Neuronal stem cell (in vitro differentiated cells): ENCODE data around the gene PCID2.

Source experiments
- DNase-seq: peaks from one replicate; pipeline ENCODE4 v3.0.0-alpha.2; 2013; ENCODE audit warnings: low spot score
- H2AFZ ChIP-seq: one replicate; pipeline ENCODE4 v1.6.1; 2013; ENCODE audit warnings: mild to moderate bottlenecking, low read length, inconsistent platforms
- H2AK5ac ChIP-seq: 2 replicates; pipeline ENCODE4 v1.6.1; 2013; ENCODE audit warnings: low read depth, mild to moderate bottlenecking, inconsistent platforms, low read length, moderate library complexity, mixed read lengths
- H2BK120ac ChIP-seq: 2 replicates; pipeline ENCODE4 v1.6.1; 2013; ENCODE audit warnings: low read depth, mild to moderate bottlenecking, inconsistent platforms, low read length, moderate library complexity, mixed read lengths
- H2BK12ac ChIP-seq: one replicate; pipeline ENCODE4 v1.6.1; 2013; ENCODE audit warnings: low read length, inconsistent platforms
- H2BK15ac ChIP-seq: 2 replicates; pipeline ENCODE4 v1.6.1; 2013; ENCODE audit warnings: mild to moderate bottlenecking, low read length, inconsistent platforms, mixed read lengths
- H2BK5ac ChIP-seq: one replicate; pipeline ENCODE4 v1.6.1; 2013; ENCODE audit warnings: inconsistent platforms, mild to moderate bottlenecking, low read length, moderate library complexity
- H3K14ac ChIP-seq: one replicate; pipeline ENCODE4 v1.6.1; 2013; ENCODE audit warnings: low read length, inconsistent platforms
- H3K18ac ChIP-seq: 2 replicates; pipeline ENCODE4 v1.6.1; 2013; ENCODE audit warnings: low read length, inconsistent platforms
- H3K23ac ChIP-seq: 2 replicates; pipeline ENCODE4 v1.6.1; 2013; ENCODE audit warnings: low read depth, mild to moderate bottlenecking, mixed read lengths, low read length, inconsistent platforms; ENCODE audit not compliant: poor library complexity
- H3K27ac ChIP-seq: replicated peaks from 3 replicates; pipeline ENCODE4 v1.5.1; 2013; ENCODE audit warnings: low read length, inconsistent platforms
- H3K27me3 ChIP-seq, 3 experiments: 2 replicates each; pipeline ENCODE4 v1.6.1; 2013; ENCODE audit warnings: low read length in 3 of 3, mild to moderate bottlenecking in 2 of 3, inconsistent platforms in 1 of 3, low read depth in 1 of 3, mixed read lengths in 1 of 3, moderate library complexity in 1 of 3; ENCODE audit not compliant: control insufficient read depth in 3 of 3, insufficient read depth in 3 of 3
- H3K36me3 ChIP-seq, 2 donors: replicated peaks in 1 of 2; 2 replicates each; pipeline ENCODE4 v1.6.1; 2013; ENCODE audit warnings: low read length in 2 of 2; ENCODE audit not compliant: control insufficient read depth in 2 of 2, insufficient read depth in 2 of 2
- H3K4ac ChIP-seq: 2 replicates; pipeline ENCODE4 v1.6.1; 2013; ENCODE audit warnings: inconsistent platforms, mild to moderate bottlenecking, low read length, moderate library complexity
- H3K4me1 ChIP-seq, 2 donors: 1 replicate in 1 of 2; 2 replicates in 1 of 2; pipeline ENCODE4 v1.6.1; 2013; ENCODE audit warnings: low read length in 2 of 2, low read depth in 1 of 2; ENCODE audit not compliant: control insufficient read depth in 2 of 2, insufficient read depth in 1 of 2
- H3K4me2 ChIP-seq: one replicate; pipeline ENCODE4 v1.6.1; 2013; ENCODE audit warnings: mild to moderate bottlenecking, low read length, inconsistent platforms; ENCODE audit not compliant: insufficient read depth, poor library complexity, severe bottlenecking
- H3K4me3 ChIP-seq, 2 donors: 2 replicates each; pipeline ENCODE4 v1.5.1; 2013; ENCODE audit warnings: low read length in 2 of 2, mild to moderate bottlenecking in 2 of 2, inconsistent platforms in 1 of 2, moderate library complexity in 1 of 2
- H3K79me1 ChIP-seq: one replicate; pipeline ENCODE4 v1.6.1; 2013; ENCODE audit warnings: low read depth, mild to moderate bottlenecking, inconsistent platforms, low read length, moderate library complexity
- H3K9ac ChIP-seq: one replicate; pipeline ENCODE4 v1.6.1; 2013; ENCODE audit warnings: mild to moderate bottlenecking, low read depth, low read length, inconsistent platforms; ENCODE audit not compliant: poor library complexity
- H3K9me3 ChIP-seq, 2 donors: replicated peaks in 1 of 2; 2 replicates each; pipeline versions ENCODE3 to v1.6.1; 2013; ENCODE audit warnings: low read length in 2 of 2, mild to moderate bottlenecking in 2 of 2, inconsistent platforms in 1 of 2, low read depth in 1 of 2, mixed read lengths in 1 of 2, moderate library complexity in 1 of 2; ENCODE audit not compliant: control insufficient read depth in 2 of 2, insufficient read depth in 1 of 2
- H4K8ac ChIP-seq: one replicate; pipeline ENCODE4 v1.6.1; 2013; ENCODE audit warnings: low read depth, mild to moderate bottlenecking, inconsistent platforms, low read length, moderate library complexity
- H4K91ac ChIP-seq: one replicate; pipeline ENCODE4 v1.6.1; 2013; ENCODE audit warnings: low read length, low read depth, mild to moderate bottlenecking, inconsistent platforms; ENCODE audit not compliant: poor library complexity
- WGBS, 2 donors: extraction: QIAGEN DNeasy Blood & Tissue Kit; methylation state at CpG; one replicate each; pipeline ENCODE4 v1.1.7; 2013; ENCODE audit warnings: missing lambda C conversion rate in 2 of 2, mixed read lengths in 1 of 2; ENCODE audit not compliant: insufficient read length in 2 of 2, insufficient replicate concordance in 1 of 2; ENCODE audit errors: extremely low coverage in 2 of 2; 5-methylcytosine and 5-hydroxymethylcytosine counted together

Gene PCID2

DNA sequence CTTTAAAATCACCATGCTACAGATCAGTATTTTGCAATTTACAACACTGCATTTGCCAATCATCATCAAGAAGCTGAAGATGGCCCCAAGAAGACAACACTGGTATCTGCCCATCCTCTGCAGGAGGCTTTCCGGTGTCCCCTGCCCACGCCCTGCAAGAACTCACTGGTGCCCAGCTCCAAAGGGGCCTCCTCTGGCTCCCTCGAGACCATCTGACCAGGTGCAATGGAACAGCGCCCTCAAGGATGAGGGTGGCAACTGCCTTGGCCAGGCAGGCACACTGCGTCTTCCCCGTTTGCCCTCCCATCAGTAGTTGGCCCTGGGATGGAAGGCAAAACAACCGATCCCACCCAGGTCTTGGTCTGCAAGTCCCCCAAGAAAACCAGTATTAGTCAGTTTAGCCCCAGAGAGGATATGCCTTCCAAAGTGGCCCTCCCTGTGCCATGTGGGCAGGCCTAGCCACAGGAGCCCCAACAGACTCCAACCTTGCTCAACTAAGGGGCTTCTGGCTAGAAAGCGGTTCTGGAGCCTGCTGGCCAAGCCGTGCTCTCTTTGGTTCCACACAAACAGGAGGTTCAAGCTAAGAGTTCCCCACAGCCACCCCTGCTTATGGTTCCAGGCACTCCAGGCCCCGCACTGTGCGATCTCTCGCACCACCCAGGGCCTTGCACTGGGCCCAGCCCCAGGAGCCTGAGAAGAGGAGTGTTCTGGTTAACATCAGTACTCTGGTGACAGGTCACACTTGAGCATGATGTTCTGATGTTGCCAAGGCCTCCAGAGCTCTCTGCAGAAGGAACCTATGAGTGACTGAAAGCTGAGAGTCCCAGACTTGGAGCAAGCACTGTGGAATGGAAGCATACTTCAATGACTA lies 4.7 kb downstream of the PCID2 start:
- H2BK15ac ChIP-seq = no peak overlapping the region
- H3K27ac ChIP-seq = no peak overlapping the region
- H3K4me1 ChIP-seq = peaks cover 2 to 10% of the 10 kb centered on the region in 2 donors
- H2BK120ac ChIP-seq = no peak overlapping the region
- H2AK5ac ChIP-seq = no peak overlapping the region
- peaks cover 22% of the 10 kb centered on the region for H3K79me1 ChIP-seq
- no peak overlapping the region for H3K4me2 ChIP-seq
- no peak for DNase-seq
- H2AFZ ChIP-seq = no peak overlapping the region
- no CpG with 5 or more reads among the region's 12 CpGs for WGBS, 2 donors
- no peak overlapping the region for H4K8ac ChIP-seq
- no peak overlapping the region for H3K9ac ChIP-seq
- peaks cover 17 to 72% of the 10 kb centered on the region in 2 donors for H3K36me3 ChIP-seq
- no peaks in the 10 kb centered on the region for H3K27me3 ChIP-seq
- H3K23ac ChIP-seq = no peak overlapping the region
- H3K9me3 ChIP-seq = no peaks in the 10 kb centered on the region
- H4K91ac ChIP-seq = no peak overlapping the region
- no peak overlapping the region for H3K14ac ChIP-seq
- H3K18ac ChIP-seq = no peak overlapping the region
- H3K4ac ChIP-seq = no peak overlapping the region
- no peak overlapping the region for H2BK5ac ChIP-seq
- H3K4me3 ChIP-seq = no peak overlapping the region
- no peak overlapping the region for H2BK12ac ChIP-seq

DNA sequence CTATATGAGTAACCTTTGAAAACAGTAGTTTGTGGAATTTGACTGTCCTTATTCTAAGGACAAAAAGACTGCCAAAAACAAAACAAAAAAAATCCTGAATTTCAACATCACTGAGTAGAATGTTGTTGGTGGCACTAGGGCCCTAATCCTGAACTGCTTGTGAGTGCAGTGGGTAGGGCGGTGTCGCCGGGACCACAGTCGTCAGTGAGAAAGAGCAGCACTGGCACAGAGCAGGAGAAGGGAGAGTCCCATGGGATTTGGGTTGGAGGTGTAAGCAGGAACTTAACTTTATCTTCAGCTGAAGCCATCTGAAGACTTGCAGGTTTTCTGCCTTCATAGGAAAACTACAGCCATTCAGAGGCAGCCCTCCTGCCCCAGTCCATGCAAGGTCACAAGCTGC lies 5.6 kb downstream of the PCID2 start:
- Histone ChIP-seq H3K4me2 (no peak overlapping the region), H2AFZ (no peak overlapping the region), H3K9me3 (no peaks in the 10 kb centered on the region), H3K27me3 (no peaks in the 10 kb centered on the region), H3K4me3 (no peak overlapping the region), H3K79me1 (peaks cover 17% of the 10 kb centered on the region), H4K91ac (no peak overlapping the region), H3K36me3 (peaks cover 17 to 80% of the 10 kb centered on the region in 2 donors), H3K4me1 (peaks cover 2 to 10% of the 10 kb centered on the region in 2 donors), H3K9ac (no peak overlapping the region), H3K23ac (no peak overlapping the region), H4K8ac (no peak overlapping the region), H2BK120ac (no peak overlapping the region), H3K27ac (no peak overlapping the region), H2BK15ac (no peak overlapping the region), H3K14ac (no peak overlapping the region), H2BK12ac (no peak overlapping the region), H3K18ac (no peak overlapping the region), H2AK5ac (no peak overlapping the region), H2BK5ac (no peak overlapping the region), H3K4ac (no peak overlapping the region)
- DNase-seq = no peak
- no CpG with 5 or more reads among the region's 4 CpGs for WGBS, 2 donors

- Histone ChIP-seq H3K4me1 (no peaks in the 10 kb centered on the region), H4K8ac (no peak overlapping the region), H2BK12ac (no peak overlapping the region), H3K36me3 (peaks cover 23 to 83% of the 10 kb centered on the region in 2 donors), H4K91ac (no peak overlapping the region), H3K18ac (no peak overlapping the region), H2AK5ac (no peak overlapping the region), H3K9me3 (no peaks in the 10 kb centered on the region), H3K9ac (no peak overlapping the region), H3K27ac (no peak overlapping the region), H3K14ac (no peak overlapping the region), H3K4me3 (no peak overlapping the region), H2BK120ac (no peak overlapping the region), H2BK5ac (no peak overlapping the region), H3K27me3 (no peaks in the 10 kb centered on the region), H3K4me2 (no peak overlapping the region), H3K4ac (no peak overlapping the region), H3K23ac (no peak overlapping the region), H2AFZ (no peak overlapping the region), H3K79me1 (peaks cover 14% of the 10 kb centered on the region), H2BK15ac (no peak overlapping the region)
- no peak for DNase-seq
- no CpG with 5 or more reads among the region's 2 CpGs for WGBS, 2 donors
These were observed 6.7 kb downstream of the PCID2 start for GRCh38 chr13:113201815-113202214.

GRCh38 chr13:113196970-113197737 lies 11.3 kb downstream of the PCID2 start:
- H3K23ac ChIP-seq = no peak overlapping the region
- H3K18ac ChIP-seq = no peak overlapping the region
- no peak for DNase-seq
- peaks cover 36 to 94% of the 10 kb centered on the region in 2 donors for H3K36me3 ChIP-seq
- no peak overlapping the region for H3K4me2 ChIP-seq
- no peaks in the 10 kb centered on the region for H3K79me1 ChIP-seq
- H2BK15ac ChIP-seq = no peak overlapping the region
- peaks cover 0 to 3% of the 10 kb centered on the region in 2 donors for H3K4me1 ChIP-seq
- no peak overlapping the region for H2BK12ac ChIP-seq
- H2AFZ ChIP-seq = no peak overlapping the region
- no peak overlapping the region for H3K14ac ChIP-seq
- no peak overlapping the region for H4K91ac ChIP-seq
- H2BK120ac ChIP-seq = no peak overlapping the region
- H3K4me3 ChIP-seq = no peak overlapping the region
- H3K9ac ChIP-seq = no peak overlapping the region
- no CpG with 5 or more reads among the region's 9 CpGs for WGBS, 2 donors
- H3K4ac ChIP-seq = no peak overlapping the region
- no peak overlapping the region for H2BK5ac ChIP-seq
- no peaks in the 10 kb centered on the region for H3K27me3 ChIP-seq
- no peak overlapping the region for H3K27ac ChIP-seq
- H2AK5ac ChIP-seq = no peak overlapping the region
- no peak overlapping the region for H4K8ac ChIP-seq
- no peaks in the 10 kb centered on the region for H3K9me3 ChIP-seq
